Activated gamma-delta T cell treated with Interleukin-2 at 50 U/mL for 16 hours (primary cell): ENCODE results near the gene SLAIN1.
"Not testable (repeated sequence)": the region's sequence is repeated elsewhere in the genome, so short reads cannot be mapped to it uniquely, and the experiment has no call there.

Experiments
- DNase-seq: peaks from one replicate; pipeline ENCODE4 v3.0.0-alpha.2; 2020

SLAIN1 gene

DNA sequence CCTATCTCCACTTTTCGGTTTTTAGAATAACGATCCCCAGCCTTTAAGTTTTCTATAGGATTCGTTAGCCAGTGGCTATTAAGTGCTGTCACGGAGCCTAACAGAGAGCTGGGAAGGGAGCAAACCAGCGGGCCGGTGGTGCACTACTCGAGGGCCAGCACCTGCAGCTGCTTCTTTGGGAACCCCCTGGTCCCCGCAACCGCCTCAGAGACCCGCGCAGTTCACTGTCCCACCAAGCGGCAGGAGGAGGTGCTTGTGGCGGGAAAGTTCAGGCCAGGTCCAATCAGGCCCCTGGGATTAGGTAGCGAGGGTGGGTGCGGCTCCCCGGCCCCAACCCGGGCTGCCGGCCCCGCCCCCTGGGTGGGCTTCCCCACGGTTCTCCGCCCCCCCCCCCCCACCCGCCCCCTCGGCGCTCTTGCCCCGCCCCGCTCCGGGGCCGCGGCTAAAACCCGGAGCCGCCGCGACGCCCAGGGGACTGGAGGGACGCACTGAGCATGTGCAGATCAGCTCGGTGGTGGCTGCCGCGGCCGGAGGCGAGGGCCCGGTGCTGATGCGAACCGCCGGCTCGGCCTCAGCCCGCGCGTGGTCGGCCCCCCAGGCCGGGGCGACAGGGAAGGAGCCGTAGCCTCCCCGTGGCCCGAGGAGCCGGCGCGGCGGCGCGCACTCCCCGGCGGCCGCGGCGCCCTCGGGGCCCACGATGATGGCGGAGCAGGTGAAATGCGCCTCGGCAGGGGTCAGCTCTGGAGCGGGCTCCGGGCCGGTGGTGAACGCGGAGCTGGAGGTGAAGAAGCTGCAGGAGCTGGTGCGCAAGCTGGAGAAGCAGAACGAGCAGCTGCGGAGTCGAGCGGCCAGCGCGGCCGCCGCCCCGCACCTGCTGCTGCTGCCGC lies at the start of gene SLAIN1:
Gene SLAIN1 (plus strand): TSS at position 471 of the 887 bp plus-strand sequence. CDS start 227 bp downstream, at position 698.
- peak; percentile 80 for DNase-seq

DNA sequence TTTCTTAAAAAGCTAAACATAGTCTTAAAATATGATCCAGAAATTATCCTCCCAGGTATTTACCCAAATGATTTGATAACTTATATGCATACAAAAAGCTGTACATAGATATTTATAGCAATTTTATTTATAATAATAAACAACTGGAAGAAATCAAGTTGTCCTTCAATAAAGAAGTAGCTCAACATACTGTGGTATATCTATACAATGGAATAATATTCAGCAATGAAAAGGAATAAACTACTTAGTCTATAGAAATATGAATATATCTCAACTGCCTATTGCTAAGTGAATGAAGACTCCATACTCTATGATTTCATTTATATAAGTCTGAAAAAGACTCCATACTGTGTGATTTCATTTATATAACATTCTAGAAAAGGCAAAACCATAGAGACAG lies 47.1 kb upstream of the SLAIN1 start:
- DNase-seq, result no peak

DNA sequence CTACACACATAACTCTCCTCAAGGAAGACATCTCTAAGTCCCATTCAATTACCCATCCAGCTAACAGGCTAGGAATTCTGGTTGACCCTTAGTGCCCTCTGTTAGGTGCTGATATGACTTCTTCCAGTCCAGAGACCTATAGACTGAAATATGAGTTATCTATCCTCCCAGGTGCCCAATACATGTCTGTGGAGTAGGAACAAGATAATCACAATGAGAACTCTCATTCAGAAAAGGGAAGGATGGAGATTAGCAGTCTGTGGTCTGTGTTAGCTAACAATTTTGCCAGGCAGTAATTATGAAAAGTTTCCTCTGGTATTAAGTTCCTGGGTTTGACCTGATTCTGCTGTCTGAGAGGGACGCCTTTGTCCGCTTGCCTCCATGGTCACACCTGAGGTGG lies 44.2 kb upstream of the SLAIN1 start:
- no peak for DNase-seq

DNA sequence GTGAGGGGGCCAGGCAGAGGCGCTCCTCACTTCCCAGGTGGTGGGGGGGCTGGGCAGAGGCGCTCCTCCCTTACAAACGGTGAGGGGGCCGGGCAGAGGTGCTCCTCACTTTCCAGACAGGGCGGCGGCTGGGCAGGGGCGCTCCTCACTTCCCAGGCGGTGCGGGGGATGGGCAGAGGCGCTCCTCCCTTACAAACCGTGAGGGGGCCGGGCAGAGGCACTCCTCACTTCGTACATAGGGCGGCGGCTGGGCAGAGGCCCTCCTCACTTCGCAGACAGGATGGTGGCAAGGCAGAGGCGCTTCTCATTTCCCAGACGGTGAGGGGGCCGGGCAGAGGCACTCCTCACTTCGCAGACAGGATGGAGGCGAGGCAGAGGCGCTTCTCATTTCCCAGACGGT lies 37.5 kb upstream of the SLAIN1 start:
- not testable (repeated sequence) for DNase-seq

DNA sequence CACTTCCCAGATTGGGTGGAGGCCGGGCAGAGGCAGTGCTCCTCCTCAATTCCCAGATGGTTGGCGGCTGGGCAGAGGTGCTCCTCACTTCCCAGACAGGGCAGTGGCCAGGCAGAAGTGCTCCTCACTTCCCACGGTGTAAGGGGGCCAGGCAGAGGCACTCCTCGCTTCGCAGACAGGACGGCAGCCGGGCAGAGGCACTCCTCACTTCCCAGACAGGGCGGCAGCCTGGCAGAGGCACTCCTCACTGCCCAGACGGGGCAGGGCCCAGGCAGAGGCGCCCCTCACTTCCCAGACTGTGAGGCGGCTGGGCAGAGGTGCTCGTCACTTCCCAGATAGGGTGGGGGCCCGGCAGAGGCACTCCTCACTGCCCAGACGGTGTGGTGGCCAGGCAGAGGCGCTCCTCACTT lies 36.6 kb upstream of the SLAIN1 start:
- no peak for DNase-seq

DNA sequence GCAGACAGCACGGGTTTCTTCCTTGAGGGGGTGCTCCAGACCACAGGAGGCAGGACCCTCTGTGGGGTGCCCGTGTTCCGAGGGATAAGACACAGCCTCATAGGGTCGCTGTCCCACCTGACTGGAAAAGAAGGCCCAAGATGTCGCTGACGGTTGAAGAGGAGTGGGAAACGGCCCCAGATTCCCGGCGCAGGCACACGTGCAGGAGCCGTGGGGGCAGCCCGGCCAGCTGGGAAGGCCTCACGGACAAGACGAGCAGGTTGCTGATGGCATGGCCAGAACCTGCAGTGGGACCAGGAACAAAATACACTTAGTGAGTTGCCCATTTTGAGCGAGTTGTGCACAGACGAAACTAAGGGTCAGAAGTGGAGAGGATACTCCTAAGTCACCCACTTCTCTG lies 35.2 kb upstream of the SLAIN1 start:
- DNase-seq, result not testable (repeated sequence)

DNA sequence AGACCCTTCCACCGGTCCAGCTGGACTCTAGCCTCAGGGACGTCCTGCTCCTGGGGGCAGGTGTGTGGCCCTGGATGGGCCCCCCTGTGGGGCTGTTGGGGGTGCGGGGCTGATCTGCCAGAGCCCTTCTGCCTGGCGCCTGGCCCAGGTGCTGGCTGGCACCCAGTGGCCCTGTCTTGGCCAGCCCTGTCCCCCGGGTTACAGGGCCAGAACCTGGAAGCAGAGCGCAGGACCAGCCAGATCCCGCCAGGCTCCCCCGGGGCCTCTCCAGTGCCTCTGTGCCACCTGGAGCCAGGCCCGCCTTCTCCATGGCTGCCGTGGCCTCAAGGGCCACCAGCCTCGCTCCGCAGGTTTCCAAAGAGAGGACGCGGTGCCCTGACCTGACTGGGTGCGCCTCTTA lies 34.7 kb upstream of the SLAIN1 start:
- not testable (repeated sequence) for DNase-seq

DNA sequence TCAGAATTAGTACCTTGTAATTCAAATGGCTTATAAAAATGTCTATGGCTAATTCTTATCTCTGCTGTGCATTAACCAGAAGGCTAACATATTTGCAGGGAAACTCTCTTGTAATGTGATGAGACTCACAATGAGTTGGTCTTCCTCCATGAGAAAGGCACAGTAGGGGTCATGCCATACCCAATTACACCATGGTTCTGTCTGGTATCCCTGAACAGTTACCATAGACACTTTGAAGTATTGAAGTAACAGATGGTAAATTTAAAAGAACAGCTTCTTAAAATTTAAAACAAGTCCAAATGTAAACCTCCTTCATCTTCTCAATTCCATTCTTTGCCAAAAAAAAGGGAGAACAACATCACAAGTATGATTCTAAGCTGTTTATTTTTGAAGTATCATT lies 22.6 kb upstream of the SLAIN1 start:
- DNase-seq, result no peak

DNA sequence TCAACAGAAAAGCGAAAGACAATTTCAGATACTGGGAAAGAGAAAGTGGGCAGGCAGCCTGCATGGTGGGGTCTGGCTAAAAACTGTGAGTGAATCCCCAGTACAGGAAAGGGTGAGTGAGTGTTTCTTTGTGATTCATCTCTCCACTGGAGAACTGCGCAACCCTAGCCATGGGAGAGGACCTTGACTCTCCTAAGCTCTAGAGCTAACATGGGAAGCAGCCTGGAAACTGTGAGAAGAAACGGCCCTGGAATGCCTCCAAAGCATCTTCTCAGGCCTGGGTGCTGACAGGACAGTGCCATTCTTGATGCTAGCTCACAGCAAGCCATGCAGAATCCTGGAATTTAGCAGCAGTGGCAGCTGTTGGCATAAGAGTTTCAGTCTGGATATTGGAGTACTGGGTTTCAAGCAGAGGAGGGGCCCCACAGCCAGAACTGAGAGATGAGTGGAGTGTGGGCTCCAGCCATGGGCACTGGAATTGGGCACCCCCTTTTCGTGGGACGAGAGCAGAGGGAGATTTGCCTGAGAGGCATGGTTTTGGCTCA lies 18.7 kb upstream of the SLAIN1 start:
- DNase-seq, result no peak

DNA sequence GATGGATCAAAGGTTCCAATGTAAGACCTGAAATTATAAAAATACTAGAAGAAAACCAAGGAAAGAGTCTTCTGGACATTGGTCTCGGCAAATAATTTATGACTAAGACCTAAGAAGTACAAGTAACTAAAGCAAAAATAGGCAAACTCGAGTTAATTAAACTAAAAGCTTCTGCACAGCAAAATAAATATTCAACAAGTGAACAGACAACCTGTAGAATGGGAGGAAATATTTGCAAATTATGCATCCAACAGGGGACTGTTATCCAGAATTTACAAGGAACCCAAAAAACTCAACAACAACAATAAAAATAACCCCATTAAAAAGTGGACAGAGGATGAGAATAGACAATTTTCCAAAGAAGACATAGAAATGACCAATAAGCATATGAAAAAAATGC lies 9.7 kb upstream of the SLAIN1 start:
- no peak for DNase-seq

DNA sequence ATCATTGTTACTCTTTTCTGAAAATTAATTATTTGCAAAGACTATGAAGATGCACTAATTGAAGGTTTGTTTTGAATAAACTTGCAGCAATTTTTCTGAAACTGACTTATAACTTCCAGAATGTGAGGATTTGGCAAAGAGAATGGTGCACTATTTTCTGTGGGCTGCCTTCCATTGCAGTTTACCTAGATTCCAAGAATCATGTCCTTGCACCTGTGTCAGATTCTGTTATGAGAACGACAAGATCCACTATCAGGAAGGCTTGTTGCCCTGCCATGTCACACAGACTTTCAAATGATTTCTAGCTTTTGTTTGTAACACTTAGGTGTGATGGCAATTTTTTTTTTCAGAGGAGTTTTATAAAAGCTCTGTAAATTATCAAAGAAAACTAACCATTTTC lies 5.6 kb upstream of the SLAIN1 start:
- no peak for DNase-seq

DNA sequence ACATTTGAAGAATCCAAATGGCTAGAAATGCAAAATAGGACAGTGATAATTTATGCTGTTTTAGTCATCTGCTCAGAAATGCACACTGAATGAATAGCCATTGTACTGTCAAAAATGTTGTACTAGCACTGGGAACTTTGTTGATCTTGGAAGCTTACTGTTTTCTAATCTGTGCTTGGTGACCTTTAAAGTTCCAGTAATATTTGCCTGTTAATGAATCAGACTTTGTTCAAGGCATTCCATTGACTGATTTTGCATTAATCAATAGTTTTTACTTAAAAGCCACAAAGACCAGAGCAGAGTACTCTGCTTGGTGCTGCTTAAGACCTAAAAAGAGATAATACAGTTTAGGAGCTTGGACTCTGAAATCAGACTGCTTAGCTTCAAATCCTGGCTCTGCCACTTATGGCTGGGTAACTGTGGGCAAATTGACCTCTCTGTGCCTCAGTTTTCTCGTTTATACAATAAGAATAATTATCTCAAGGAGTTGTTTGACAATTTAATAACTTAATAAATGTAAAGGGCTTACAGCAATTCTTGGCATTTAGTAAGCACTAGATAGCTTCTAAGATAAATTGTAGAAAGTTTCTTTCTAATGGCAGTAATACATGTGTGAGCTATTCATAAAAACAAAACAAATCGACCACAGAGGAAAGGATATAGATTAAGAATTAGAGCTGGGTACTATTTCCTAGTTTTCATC lies 4.6 kb upstream of the SLAIN1 start:
- DNase-seq, result no peak

DNA sequence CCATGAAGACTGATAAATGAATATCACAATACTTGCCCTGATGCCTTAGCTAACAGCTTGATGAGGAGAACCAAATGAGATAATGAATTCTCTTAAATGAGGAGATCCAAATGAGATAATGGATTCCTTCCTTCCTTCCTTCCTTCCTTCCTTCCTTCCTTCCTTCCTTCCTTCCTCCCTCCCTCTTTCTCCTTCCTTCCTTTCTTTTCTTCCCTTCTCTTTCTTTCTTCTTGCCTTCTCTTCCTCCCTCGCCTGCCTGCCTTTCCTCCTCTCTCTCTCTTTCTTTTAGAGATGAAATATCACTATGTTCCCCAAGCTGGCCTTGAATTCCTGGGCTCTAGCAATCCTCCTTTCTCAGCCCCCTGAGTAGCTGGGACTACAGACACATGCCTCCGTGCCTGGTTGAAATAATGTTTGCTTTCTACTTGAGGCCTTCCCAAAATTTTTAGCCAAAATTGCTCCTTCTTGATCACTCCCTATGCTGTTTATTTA lies 4.0 kb upstream of the SLAIN1 start:
- no peak for DNase-seq

DNA sequence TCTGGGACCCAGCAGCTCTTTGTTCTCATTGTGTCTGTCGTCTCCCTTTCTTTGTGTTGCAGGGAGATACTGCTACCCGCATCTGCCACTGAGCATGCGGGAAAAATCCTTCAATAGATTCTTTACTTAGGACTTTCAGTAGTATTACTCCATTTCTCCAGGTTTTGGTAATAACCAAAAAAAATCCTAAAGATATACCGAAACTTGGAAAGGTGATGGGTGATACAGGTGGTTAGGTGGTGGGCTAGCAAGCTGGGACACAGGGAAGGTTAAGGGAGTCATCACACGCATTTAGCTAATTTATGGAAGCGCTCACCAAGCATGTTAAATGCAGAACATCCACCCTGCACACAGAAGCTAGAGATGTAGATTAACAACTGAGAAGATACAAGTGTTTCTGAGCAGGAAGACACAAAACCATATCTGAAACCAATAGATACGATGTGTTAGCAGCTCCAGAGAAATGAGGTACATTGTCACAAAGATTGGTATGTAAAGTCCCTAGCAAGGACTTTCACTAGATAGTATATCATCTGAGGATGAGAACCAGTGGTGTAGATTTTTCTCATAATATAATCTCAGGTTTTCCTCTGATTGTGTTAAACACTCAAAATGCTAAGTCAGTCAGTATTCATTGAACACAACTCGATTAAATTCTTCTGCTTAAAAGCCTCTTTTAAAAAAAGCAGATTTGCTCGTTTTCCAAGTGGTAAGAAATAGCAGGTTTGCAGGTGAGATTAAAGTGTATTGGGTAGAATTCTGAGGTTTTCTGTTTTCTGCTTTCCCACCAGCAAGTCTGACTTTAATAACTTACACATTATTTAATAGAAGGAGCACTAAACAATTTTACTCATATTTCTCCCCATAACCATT lies 1.2 kb upstream of the SLAIN1 start:
- no peak for DNase-seq

DNA sequence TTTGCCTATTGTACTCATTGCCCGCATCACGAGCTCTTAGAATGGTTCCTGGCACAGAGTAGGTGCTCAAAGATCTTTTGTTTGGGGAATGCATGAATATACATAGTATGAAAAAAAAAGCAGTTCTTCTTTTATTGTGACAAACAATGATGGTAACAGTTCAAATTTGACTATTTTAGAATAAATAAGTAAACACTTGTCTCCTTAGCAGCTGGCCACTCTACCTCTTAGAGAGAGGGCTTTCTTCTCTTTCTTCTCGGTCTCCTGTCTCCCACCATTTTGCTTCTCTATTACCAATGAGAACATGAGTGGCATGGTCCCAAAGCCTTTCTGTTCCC lies 639 bp upstream of the SLAIN1 start:
- DNase-seq, result no peak

DNA sequence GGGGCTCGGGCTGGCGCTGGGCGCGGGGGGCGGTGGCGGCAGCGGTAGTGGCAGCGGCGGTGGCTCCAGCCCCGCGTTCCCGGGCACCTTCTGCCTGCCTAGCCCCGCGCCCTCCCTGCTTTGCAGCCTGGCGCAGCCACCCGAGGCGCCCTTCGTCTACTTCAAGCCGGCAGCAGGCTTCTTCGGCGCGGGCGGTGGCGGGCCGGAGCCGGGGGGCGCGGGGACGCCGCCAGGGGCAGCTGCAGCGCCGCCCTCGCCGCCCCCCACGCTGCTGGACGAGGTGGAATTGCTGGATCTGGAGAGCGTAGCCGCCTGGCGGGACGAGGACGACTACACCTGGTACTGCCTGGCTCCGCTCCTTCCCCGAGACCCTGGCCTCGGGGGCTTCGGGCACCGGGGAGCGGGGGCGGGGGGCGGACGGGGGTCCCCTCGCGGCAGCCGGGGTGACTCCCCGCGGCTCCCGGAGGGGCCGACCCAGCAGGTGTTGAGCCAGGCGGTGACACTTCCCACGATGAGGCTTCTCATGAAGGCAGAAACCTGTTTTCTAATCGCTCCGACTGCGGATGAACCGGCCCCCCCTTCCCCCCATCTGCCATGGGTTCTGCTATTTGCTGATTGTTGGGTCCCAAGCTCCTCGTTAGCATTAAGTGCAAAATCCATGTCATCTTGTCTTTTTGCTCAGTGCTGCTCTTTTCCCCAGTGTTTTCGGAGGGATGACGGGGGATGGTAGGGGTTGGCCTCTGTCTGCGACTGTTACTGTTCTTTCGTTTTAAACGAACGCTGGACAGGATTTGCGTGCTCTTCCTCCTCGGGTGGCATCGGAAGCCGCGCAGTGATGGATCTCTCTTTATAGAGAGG lies 943 bp downstream of the SLAIN1 start:
- DNase-seq, result peak; percentile 28

DNA sequence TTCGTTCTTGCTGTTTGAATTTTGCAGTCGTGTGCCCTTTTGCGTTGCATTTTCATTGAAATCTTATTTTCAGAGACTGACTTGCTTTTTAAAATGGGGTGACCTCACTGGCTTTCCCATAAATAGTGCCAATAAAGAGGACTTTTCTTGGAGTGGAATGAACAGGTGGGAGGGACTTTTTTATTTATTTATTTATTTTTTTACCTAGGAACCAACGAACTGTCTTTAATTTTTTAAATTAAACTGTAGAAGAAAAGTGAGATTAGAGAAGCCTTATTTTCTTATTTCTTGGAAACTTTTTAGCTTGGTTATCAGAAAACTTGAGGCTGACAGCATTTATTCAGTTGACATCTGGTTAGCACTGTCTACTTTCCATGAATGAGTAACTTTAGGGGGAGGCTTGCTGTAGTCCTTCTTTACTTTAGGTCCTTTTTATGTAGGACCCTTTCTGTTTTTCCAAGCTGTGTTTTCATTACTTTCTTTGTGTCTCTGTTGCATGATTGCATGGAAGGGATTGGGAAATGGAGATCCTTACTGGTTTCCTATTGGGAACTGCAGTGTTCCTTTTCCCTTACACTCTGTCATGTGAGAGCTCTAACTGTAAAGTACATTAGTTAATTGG lies 1.7 kb downstream of the SLAIN1 start:
- DNase-seq, result no peak

DNA sequence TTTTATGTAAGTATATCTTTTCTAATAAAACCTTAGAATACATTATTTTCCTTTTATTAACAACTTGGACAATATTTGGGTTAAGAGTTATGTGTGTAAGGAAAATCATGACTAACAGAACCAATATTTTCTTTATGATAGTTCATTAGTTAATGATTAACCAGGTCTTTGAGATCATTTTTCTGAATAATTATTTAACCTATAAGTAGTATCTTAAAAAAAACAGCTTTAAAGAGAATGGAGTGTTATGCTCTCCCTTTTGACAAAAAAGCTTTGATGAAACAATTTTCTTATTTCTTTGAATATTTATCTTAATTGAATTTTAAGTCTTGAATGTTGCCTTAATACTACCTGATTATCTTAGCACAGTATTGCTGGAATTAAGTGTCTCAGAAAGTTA lies 3.8 kb downstream of the SLAIN1 start:
- DNase-seq, result no peak

DNA sequence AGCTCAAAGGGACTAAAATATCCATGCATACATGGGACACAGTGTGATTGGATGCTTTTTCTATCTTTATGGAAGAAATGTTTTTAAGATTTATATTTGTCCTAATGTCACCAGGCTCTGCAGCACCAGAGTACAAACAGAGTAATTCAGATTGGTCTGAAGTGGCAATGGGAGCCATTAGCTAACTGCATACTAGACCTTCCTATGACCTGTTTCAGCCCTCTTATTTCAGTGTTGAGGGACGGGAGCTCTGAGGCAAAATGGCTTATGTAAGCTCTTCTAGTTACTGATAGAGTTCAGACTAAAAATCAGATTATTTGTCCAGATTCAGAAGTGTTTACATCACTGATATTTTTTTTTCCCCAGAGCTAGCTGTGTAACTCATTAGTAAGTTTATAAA lies 4.9 kb downstream of the SLAIN1 start:
- no peak for DNase-seq

DNA sequence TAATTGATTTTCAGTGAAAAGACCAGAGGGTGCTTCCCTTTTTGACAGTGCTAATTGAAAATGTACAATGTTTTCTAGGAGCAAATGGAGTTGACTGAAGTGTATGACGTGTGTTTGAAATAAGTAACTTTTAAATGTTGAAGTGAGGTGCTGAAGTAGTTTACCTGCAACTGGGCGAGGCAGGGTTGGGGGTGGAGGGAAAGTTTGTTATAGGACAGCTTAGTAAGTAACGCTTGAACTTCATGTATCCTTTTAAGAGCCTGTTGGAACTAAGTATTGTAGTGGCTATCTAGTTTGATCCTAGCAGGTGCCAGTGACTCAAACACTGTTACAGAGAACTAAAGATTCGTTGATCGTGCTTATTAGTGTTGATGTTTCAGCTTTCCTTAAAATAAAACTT lies 5.9 kb downstream of the SLAIN1 start:
- DNase-seq, result no peak

DNA sequence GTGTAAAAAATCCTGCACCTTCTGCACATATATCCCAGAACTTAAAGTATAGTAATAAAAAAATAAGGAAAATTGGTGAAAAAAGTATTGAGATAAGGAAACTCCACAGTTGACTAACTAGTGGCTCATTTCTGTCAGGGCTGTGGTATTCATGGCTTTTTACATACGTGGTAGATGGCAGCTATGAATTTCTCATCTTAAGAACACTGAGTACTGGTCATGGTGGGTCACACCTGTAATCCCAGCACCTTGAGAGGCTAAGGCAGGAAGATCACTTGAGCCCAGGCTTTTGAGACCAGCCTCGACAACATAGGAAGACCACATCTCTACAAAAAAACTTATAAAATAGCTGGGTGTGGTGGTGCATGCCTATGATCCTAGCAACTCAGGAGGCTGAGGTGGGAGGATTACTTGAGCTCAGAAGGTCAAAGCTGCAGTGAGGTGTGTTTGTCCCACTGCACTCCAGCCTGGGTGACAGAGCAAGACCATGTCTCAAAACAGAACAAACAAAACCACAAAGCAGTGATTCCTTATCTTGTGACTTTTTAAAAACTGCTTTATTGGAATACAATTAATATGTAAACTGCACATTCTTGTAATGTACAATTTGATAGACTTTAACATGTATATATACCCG lies 16.8 kb downstream of the SLAIN1 start:
- no peak for DNase-seq
